NCI-H2196 (cell line): Measurements from ENCODE around the gene CEP63.
"Not testable (repeated sequence)": the region's sequence is repeated elsewhere in the genome, so short reads cannot be mapped to it uniquely, and the experiment has no call there.

ENCODE experiments used
- DNase-seq: peaks from one replicate; lab custom pipeline; 2025; ENCODE audit not compliant: unreplicated experiment; lab: John Stamatoyannopoulos, UW

Gene CEP63

DNA sequence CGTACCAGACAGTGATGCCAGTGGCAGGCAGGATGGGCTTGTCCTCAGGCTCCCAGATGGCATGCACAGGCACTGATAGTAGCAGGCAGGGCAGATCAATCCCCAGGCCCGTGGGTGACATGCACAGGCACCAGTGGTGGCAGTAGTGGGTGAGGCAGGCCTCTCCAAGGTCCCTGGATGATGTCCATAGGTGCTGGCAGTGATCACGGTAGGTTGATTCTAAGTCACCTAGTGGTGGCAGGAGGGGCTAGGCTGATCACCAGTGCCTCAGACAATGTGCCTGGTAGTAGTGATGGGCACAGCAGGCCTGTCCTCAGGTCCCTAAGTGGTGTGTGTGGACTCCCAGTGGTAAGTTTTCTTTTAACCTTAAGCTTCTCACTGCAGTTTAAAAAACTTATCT lies 19.6 kb downstream of the CEP63 start:
- no peak for DNase-seq

DNA sequence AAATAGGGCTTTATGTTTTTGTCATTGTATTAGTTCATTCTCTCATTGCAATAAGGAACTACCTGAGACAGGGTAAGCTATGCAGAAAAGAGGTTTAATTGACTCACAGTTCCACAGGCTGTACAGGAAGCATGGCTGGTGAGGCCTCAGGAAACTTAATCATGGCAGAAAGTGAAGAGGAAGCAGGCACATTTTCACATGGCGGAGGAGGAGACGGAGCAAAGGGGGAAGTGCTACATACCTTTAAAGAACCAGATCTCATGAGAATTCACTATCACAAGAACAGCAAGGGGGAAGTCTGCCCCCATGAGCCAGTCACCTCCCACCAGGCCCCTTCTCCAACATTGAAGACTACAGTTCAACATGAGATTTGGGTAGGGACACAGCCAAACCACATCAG lies 25.6 kb downstream of the CEP63 start:
- DNase-seq: no peak

DNA sequence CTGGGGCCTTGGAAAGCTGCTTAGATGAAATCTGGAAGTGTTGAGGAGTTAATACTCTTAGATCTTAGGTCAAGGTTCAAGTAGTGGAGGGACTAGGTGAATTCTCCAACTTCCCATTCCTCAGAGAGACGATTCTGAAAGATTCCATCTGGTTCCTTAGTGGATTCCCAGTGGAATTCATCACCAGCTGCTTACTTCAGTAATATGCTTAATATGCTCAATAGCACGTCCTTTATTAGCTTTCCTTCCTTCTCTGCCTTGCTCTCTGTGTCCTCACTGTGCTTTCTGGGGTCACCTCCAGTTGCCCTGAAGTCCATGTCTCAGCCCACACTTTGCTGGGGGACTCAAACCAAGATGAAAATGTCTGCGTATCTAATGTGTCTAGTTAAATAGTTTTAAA lies 31.0 kb downstream of the CEP63 start:
- DNase-seq: no peak

DNA sequence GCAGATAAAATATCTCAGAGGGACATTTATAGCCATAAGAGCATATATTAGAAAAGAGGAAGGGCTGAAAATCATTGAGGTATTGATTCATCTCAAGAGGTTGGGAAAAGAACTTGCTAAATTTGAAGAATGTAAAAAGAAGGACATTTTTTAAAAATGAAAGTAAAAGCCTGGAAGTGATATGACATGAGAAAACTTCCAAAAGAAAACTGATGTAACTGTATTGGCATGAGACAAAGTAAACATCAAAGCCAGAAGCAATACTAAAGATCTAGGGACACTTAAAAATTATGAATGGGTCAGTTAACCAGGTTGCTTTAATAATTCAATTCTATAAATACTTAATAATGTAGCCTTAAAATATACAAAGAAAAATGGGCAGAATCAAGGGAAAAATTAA lies 31.9 kb downstream of the CEP63 start:
- DNase-seq: no peak

DNA sequence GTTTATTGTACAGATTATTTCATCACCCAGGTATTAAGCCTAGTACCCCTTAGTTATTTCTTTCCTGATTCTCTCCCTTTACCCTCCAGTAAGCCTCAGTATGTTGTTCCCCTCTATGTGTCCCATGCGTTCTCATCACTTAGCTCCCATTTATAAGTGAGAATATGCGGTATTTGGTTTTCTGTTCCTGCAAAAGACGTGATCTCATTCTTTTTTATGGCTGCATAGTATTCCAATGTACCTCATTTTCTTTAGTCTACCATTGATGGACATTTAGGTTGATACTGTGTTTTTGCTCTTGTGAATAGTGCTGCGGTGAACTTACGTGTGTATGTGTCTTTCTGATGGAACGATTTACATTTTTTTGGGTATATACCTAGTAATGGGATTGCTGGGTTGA lies 36.7 kb downstream of the CEP63 start:
- DNase-seq: no peak

DNA sequence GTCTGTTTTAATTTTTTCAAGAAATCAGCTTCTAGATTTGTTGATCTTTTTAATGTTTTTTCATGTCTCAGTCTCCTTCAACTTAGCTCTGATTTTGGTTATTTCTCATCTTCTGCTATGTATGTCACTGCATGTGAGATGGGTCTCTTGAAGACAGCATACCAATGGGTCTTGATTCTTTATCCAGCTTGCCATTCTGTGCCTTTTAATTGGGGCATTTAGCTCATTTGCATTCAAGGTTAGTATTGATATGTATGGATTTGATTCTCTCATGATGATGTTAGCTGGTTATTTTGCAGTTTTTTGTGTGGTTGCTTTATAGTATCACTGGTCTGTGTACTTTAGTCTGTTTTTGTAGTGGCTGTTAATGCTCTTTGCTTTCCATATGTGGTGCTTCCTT lies 39.4 kb downstream of the CEP63 start:
- no peak for DNase-seq

DNA sequence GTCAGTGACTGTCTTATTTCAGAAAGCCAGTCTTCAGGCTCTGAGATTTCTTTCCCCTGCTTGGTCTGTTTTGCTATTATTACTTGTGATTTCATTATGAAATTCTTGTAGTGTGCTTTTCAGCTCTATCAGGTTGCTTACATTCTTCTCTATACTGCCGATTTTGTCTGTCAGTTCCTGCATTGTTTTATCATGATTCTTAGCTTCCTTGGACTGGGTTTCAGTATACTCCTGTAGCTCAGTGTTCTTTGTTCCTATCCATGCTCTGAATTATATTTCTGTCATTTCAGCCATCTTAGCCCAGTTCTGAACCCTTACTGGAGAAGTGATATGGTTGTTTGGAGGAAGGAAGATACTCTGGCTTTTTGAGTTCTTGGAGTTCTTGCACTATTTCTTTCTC lies 40.5 kb downstream of the CEP63 start:
- DNase-seq: no peak

DNA sequence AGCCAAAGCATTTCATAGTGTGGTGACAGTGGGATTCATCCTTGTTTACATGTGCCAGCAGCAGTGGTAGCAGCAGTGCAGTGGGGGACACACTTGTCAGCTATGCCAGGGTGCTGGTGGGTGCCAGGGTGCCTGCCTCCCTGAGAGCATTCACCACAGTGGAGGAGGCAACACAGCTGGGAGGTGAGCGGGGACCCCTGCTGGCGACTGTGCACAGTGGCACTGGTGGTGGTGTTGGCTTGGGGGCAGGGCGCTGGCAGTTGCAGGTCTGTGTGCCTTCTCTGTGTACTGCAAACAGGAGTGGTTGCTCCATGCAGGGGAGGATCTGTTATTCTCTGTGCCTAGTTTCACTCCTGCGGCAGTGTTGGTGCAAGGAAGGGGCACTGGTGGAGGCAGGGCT lies 41.2 kb downstream of the CEP63 start:
- DNase-seq: no peak

DNA sequence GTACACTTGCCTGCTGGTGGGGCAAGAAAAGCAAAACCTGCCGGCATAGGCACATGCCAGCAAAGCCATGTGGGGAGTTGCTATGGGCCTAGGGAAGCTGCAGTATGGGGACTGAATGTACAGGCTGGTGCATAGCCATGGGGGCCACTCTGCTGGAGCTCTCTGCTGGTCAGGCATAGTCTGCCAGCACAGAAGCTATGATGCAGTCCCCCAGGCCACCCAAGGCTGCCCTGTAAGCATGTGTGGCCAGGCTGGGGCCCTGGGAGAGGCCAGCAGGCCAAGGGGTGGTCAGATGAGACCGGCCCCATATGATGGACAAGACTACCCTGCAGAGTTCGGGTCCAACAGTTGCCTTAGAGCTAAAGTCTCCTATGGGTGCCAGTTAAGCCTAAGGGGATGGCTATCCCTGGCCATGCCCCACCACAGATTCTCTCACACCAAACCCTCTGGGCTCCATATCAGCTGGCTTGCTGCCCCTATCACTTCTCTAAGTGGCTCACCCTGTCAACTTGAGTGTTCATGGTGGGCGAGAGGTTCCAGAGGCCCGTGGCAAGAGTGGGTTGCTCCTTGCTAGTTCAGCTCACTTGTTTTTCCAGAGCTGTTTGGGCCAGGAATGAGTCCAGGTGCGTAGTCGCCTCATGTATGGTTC lies 41.8 kb downstream of the CEP63 start:
- no peak for DNase-seq

DNA sequence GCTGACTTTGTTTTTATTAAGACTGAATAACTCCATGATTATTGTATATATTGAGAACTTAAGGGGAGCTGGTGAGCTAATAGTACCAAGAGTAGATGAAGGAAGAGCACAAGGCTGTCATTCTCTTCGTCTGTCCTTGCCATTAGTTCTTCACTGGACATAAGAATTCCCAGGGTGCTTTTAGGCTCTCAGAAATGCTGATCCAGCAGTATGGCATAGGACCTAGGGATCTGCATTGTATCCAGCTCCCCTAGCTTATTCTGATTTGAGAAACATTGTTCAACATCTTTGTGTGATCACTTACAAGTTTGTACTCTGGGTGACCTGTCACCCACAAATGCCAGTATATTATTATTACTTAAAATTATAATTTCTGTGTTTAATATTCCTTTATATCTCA lies 47.6 kb downstream of the CEP63 start:
- no peak for DNase-seq

DNA sequence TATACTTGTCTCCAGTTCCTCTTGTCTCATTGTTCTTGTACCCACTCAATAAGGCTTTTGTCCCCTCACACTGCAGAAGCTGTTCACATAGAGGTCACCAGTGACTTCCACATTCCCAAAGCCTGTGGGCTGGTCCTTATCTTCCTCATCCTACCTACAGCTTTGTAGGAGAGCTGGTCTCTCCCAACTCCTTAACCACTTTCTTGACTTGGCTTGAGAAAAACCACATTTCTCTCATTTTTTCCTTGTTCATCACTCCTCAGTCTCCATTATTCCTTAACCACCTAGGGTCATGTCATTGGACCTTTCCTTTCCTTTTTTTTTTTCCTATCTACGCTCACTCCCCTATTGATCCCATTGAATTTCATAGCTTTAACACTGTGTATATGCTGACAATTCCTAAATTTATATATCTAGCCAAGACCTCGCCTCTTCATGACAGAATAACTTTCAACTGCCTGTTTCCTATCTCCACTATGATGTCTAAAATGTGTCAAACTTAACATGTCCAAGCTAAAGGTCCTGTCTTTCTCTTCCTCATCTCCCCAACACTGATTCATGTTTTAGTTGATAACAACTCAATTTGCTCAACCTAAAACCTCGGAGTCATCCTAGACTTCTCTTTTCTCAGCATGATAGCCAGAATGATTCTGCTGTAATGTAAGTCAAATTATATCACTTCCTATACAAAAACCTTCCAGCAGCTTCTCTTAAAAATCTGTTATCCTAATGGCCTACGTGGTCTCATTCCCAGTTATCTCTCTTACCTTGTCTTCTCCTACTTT lies 49.5 kb downstream of the CEP63 start:
- no peak for DNase-seq

DNA sequence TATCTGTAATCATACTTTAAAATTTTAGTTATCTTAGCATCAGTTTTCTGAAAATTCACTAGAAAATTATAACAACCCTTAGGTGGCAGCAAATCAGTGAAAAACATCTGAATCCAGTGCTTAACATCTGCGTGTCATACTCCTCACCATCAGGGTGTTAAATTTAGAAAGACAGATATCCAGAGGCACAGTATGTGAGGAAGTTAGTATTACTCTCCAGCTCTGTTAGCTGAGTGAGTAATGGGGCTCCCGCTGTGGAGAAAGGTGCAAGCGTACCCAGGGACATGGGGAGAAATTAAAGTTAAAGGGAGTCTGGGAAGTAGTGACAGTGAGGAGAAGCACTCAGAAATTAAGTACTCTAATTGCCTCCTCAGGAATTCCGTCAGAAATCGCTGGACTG lies 50.9 kb downstream of the CEP63 start:
- no peak for DNase-seq

DNA sequence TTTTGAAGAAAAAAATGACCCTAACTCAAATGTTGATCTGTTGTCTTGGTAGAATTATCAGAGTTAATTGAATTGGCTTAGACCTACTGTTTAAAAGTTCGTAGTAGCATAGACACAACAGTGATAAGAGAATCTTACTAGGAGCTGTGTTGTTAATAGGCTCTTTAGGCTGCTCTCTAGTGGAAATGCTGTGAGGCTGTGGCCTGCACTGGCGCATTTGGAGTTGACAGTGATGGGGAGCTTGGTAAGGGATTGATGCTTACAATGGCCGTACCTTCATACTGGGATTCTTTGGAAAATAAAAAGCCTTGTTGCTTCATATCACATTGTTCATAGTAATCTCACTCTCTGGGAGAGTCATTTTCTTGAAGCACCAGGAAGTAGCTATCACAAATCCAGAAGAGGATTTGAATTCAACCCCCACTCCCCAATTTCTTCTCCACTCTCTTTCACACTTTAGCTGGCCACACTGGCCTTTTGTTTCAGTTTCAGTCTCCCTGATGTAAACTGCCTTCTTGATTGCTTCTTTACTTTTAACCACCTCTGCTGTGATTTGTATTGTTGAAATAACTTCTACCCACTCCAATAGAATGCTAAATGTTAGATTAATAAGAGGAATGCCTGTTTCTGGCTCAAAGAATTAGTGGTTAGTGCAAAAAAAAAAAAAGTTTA lies 56.6 kb downstream of the CEP63 start:
- DNase-seq: no peak

DNA sequence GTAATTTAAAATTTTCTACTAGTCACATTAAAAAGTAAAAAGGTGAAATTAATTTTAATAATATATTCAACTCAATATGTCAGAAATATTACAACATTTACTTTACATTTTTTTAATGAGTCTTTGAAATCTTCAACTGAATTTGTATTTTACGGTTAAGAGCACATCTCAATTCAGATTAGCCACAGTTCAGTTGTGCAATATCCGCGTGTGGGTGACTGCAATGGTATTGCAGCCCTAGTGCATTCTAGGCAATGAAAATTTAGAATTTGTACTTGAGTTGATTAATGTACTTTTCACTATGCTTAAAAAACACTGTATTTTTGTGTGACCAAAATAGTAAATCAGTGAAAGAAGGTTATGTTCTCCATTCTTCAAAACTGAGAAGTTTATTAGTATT lies 57.3 kb downstream of the CEP63 start:
- no peak for DNase-seq

DNA sequence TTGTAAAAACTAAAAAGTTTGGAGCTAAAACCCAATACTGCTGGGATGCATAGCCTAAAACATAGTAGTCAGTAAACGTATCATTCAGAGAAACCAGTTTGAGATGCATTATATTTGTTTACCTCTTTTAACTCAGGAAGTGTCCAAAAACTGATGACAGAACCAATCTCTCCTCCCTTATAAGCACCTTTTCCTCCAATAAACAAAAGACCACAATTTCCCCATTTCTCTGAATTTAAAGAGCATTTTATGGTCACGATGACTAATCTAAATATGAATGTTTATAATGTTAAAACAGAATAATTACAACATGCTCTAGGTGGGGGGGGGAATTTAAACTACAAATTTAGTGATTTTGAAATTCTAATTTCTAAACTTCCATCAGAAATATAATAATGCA lies 58.5 kb downstream of the CEP63 start:
- no peak for DNase-seq

DNA sequence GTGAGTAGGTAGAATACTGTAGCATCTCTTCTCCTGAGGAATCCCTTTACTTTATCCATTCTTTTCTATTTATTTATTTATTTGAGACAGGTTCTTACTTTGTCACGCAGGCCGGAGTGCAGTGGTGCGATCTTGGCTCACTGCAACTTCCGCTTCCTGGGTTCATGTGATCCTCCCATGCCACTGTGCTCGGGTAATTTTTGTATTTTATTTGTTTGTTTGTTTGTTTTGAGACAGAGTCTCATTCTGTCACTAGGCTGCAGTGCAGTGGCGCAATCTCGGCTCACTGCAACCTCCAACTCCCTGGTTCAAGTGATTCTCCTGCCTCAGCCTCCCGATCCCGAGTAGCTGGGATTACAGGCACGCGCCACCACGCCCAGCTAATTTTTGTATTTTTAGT lies 58.9 kb downstream of the CEP63 start:
- DNase-seq: not testable (repeated sequence)

DNA sequence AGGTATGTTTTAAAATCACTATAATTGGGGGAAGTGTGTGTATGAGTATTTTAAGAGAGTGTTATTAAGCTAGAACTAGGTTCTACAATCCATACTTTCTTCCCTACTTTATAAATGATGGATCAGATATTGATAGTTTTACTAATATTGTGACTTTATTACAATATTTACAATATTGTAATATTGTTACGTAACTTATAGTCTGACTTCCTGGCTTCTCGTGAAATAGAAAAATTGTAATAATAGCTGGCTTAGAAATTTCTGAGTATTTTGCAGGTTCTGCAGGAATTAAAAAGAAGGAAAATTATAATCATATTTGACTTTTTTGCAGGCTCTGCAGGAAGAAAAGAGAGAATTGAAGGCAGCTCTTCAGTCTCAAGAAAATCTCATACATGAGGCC lies 60.0 kb downstream of the CEP63 start:
- no peak for DNase-seq

DNA sequence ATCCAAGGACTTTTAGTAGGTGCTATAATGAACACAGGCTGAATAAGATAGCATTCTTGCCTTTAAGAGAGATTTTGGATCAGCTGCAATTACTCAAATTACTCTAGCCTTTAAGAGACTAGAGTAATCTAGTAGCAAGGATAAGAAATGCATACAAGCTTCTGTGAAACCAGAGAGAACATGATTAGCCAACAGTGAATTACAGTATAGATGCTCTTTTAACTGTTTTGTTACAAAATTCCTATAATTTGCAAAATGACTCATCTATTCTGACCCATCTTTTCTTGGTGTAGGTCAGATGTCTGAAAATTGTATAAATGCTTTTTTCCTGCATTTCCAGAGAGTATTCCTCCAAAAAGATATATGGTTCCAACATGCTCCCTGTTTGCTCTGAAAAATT lies 66.9 kb downstream of the CEP63 start:
- DNase-seq: no peak

DNA sequence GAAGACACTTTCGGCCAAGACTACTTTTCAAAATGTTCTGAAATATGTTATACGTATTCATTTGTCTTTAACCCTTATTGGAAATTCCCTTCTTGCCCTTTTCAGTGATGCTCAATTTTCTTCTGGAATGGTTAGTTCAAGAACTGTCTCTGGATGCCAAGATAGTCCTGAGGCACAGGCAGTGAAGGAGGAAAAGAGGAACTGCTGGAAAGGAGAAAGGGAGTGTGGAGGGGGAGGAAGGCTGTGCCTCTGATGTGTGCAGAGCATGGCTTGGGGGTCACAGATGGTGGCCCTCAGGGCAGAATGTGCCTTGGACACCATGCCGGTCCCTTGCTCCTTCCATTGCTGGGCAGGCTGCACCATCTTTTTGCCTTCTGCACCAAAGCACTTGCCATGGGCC lies 73.7 kb downstream of the CEP63 start:
- DNase-seq: no peak

DNA sequence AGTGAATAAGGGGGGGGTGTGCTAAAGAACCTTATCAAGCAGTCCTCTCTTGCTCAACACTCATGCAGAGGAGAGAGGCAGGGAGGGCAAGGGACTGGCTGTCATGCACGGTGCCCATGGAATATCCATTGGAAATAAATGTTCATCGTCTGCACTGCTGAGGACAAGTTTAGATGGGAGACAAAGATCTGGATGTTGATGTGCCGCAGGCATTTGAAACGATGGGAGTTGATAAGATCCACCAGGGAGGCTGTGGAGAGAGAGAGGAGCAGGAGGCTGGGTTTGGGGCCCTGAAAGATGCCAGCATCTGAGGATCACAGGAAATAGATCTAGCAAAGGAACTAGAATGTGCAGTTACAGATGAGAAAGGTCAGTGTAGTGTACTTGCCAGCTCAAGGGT lies 76.2 kb downstream of the CEP63 start:
- no peak for DNase-seq

DNA sequence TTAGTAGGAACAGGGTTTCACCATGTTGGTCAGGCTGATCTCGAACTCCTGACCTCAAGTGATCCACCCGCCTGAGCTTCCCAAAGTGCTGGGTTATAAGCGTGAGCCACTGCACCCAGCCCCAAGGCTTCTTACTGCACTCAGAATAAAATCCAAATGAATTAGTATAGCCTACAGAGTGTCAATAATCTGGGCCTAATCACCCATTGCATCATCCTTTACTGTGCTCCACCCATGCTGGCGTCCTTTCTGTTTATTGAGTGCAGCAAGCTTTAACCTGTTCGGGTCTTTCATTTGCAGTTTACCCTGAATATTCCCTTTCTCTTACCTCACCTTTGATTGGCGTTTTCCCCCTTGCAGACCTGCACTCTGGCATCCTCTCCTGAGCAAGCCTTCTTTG lies 77.7 kb downstream of the CEP63 start:
- no peak for DNase-seq

DNA sequence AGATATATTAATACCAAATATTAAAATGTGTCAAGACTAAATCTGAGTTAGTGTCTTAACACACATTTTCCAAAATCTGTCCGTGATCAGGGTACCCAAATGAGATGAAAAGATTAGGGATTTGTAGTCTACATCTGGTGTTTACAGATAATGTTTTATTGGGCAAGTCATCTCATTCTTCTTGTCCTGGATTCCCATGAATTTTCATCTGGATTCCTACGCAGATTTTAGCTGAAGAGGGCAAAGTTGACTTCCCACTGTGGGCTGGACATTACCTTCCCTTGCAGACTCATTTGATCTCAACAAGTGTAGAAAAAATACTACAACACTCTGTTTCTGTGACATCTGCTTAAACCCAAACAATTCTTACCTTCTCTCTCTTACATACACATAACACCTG lies 79.1 kb downstream of the CEP63 start:
- DNase-seq: no peak
